ENCODE results near the gene TMEM218.
A peak's percentile ranks its signal among the peaks of the same experiment; 100 is the strongest.
"Not testable (repeated sequence)": the region's sequence is repeated elsewhere in the genome, so short reads cannot be mapped to it uniquely, and the experiment has no call there.

Gene TMEM218

GRCh38 chr11:125073616-125074483, 37.6 kb downstream of the TMEM218 start:
- DNase-seq, result no peak

GRCh38 chr11:125072961-125073590, 38.4 kb downstream of the TMEM218 start:
- DNase-seq, result no peak

GRCh38 chr11:125072218-125072960, 39.0 kb downstream of the TMEM218 start:
- DNase-seq, result no peak

GRCh38 chr11:125071846-125072217, 39.6 kb downstream of the TMEM218 start:
- no peak for DNase-seq

GRCh38 chr11:125071435-125071834, 40.0 kb downstream of the TMEM218 start:
- no peak for DNase-seq

- DNase-seq, result peak; percentile 23
These were observed 40.6 kb downstream of the TMEM218 start for GRCh38 chr11:125070699-125071254.

GRCh38 chr11:125069796-125070195, 41.6 kb downstream of the TMEM218 start:
- DNase-seq, result no peak

GRCh38 chr11:125069008-125069407, 42.4 kb downstream of the TMEM218 start:
- no peak for DNase-seq

GRCh38 chr11:125068368-125068767, 43.1 kb downstream of the TMEM218 start:
- DNase-seq, result no peak

GRCh38 chr11:125064070-125064469, 47.4 kb downstream of the TMEM218 start:
- no peak for DNase-seq

GRCh38 chr11:125063429-125064043, 47.9 kb downstream of the TMEM218 start:
- no peak for DNase-seq

- DNase-seq, result peak; percentile 44
These were observed 48.4 kb downstream of the TMEM218 start, which contains the start of gene SLC37A2 for GRCh38 chr11:125062931-125063428. SLC37A2 (plus strand) TSS chr11:125063305; CDS start chr11:125063368, 63 bp downstream.

GRCh38 chr11:125062218-125062930, 49.1 kb downstream of the TMEM218 start:
- no peak for DNase-seq

- DNase-seq, result no peak
These were observed 50.1 kb downstream of the TMEM218 start for GRCh38 chr11:125061281-125061680.

- DNase-seq, result no peak
These were observed 53.8 kb downstream of the TMEM218 start for GRCh38 chr11:125057693-125058016.

GRCh38 chr11:125056931-125057692, 54.3 kb downstream of the TMEM218 start:
- no peak for DNase-seq

- not testable (repeated sequence) for DNase-seq
These were observed 55.3 kb downstream of the TMEM218 start for GRCh38 chr11:125056111-125056510.

- DNase-seq, result no peak
These were observed 56.2 kb downstream of the TMEM218 start for GRCh38 chr11:125055107-125055715.

- no peak for DNase-seq
These were observed 58.3 kb downstream of the TMEM218 start for GRCh38 chr11:125053167-125053566.

GRCh38 chr11:125052047-125052446, 59.4 kb downstream of the TMEM218 start:
- DNase-seq, result no peak
